Adrenal gland (tissue), 12 donors: ENCODE results near the gene WDR5. TPM values are rescaled to one million over a fixed set of nuclear protein-coding genes. Genes with fewer than 3 reads are reported as not detected.

ENCODE experiments used
- DNase-seq, 7 donors: peaks; one replicate each; pipeline ENCODE4 v3.0.0-alpha.2; 2019 to 2020
- H3K27ac ChIP-seq, 5 donors: fragments of 200-600 bp; sonication (generic) in 4 of 5; 1 replicate in 3 of 5; 2 replicates in 2 of 5; pipeline versions ENCODE4 v1.5.1 to v1.8.0; 2016 to 2020; ENCODE audit warnings: mild to moderate bottlenecking in 1 of 5
- H3K27me3 ChIP-seq: fragments of 200-600 bp; 2 replicates; pipeline ENCODE4 v1.8.0; 2021
- H3K36me3 ChIP-seq, 2 donors: fragments of 200-600 bp; replicated peaks in 1 of 2; 1 replicate in 1 of 2; 2 replicates in 1 of 2; pipeline versions ENCODE4 v1.5.1 to v1.8.0; 2018 to 2022
- H3K4me1 ChIP-seq, 2 donors: fragments of 200-600 bp; replicated peaks in 1 of 2; 1 replicate in 1 of 2; 2 replicates in 1 of 2; pipeline versions ENCODE4 v1.5.1 to v1.8.0; 2018 to 2021
- H3K4me3 ChIP-seq, 4 donors: fragments of 200-600 bp; sonication (generic) in 3 of 4; one replicate each; pipeline ENCODE4 v1.5.1; 2016 to 2018
- H3K9me3 ChIP-seq, 3 donors: fragments of 200-600 bp; sonication (generic) in 1 of 3; replicated peaks in 1 of 3; 1 replicate in 2 of 3; 2 replicates in 1 of 3; pipeline versions ENCODE4 v1.5.1 to v1.8.0; 2016 to 2021
- POLR2A ChIP-seq, 2 donors: fragments of 450-650 bp; IDR thresholded peaks; one replicate each; pipeline ENCODE4 v1.6.1; 2017; ENCODE audit warnings: antibody characterized with exemption in 2 of 2, mild to moderate bottlenecking in 2 of 2, moderate library complexity in 1 of 2
- WGBS, 4 donors: extraction: QIAGEN DNeasy Blood & Tissue Kit in 2 of 4; methylation state at CpG; one replicate each; pipeline versions ENCODE4 v1.1.5 to v1.1.7; 2013 to 2017; 5-methylcytosine and 5-hydroxymethylcytosine counted together
- intact Hi-C, 2 donors: fragments of 100-400 bp; cut with DNase I; formaldehyde crosslinking; loops; one replicate each; pipeline versions ENCODE4 v1.14.1 to v1.15.0; 2022 to 2023
- polyA plus RNA-seq, 3 donors: library from polyadenylated mRNA; stranded (reverse); fragments of 200-250 nt in 2 of 3; fragments of 350-450 nt in 1 of 3; fragmentation: Illumina TruSeq in 1 of 3; extraction: RNeasy Lipid Tissue Mini Kit (QIAGEN cat#74804) in 1 of 3; gene quantifications; one replicate each; pipeline ENCODE4 v1.2.3, GENCODE V29; 2013 to 2014
- total RNA-seq, 9 donors: library from RNA; depleted of rRNA in 4 of 9; stranded (reverse); fragments of >200 nt in 4 of 9; fragments of 120-200 nt in 1 of 9; fragmentation: NEBNext Ultra II Directional in 1 of 9; extraction: Animal tissue kit (Norgen Biotek cat#: 25700) in 1 of 9; gene quantifications; one replicate each; pipeline versions ENCODE4 v1.1.0 to v1.2.4, GENCODE V29; 2013 to 2023
- TF ChIP-seq, protein P1 (sequence below), 6 experiments: fragments of 450-650 bp in 4 of 6; fragments of 200-600 bp in 2 of 6; sonication (generic) in 1 of 6; IDR thresholded peaks; 1 replicate in 5 of 6; 2 replicates in 1 of 6; pipeline versions ENCODE4 v1.5.1 to v1.8.0; 2016 to 2021; ENCODE audit warnings: antibody characterized with exemption in 6 of 6, mild to moderate bottlenecking in 2 of 6, moderate library complexity in 1 of 6
- donor health status: healthy with polysubstance abuse.
- donor health status: Bipolar disorder and iron deficiency.
- donor health status: DM: yes; HTN: yes; CAD: no.
- donor health status: DM: no; HTN: no; CAD: no.
- donor health status: DM: no; HTN: no; CAD: no.
- donor health status: DM: yes; HTN: yes; CAD: no.

Gene WDR5
- total and polyA plus RNA-seq, 12 donors = 16.6 to 28.5 (median 22.0) TPM

DNA sequence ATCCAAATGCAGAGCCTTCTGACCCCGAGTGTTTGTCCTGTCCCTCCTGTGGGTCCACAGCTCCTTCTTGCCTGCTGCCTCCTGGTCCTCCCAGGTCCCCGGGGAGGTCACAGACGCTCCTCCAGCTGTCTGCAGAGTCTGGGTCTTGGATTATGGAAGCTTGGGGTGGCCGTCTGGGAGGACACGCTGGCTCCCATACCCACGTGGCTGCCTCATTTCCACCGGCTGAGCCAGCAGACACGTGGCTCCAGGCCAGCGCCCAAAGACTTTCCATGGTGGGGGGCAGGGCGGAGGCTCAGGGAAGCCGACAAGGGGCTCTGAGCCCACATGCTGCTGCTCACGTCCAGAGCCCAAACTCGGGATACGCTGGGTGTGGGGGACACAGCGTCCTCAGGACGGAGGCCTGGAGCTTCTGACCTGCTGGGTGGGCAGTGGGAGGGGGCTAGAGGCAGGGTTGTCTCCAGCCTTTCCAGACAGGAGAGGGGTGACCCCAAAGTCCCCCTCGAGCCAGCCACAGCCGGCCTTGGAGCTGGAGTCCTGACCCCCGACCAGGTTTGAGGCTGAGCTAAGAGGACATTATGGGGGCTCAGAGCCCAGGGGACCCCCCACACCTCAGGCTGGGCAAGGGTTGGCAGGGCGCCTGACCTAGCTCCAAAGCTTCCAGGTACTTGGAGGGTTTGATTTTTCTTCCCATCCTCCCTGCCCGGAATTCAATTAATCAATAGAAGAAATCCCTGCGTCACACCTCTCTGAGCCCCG is 52.7 kb downstream of the WDR5 start:
- Histone ChIP-seq H3K27me3 (no peaks in the 10 kb centered on the region), H3K4me3 (no peak overlapping the region), H3K27ac (peak overlapping the region in 2 of 5 donors; percentile 79 to 95), H3K4me1 (peaks cover 0 to 25% of the 10 kb centered on the region in 2 donors), H3K36me3 (no peaks in the 10 kb centered on the region), H3K9me3 (no peaks in the 10 kb centered on the region)
- DNase-seq = peak in 3 of 7 donors; percentile 14 to 32 (median 29)
- WGBS, 4 donors = 40 to 61% (median 48%) methylated on average over 6 to 23 of the region's 23 CpGs
- intact Hi-C loops = no loop called here
- TF ChIP-seq POLR2A (IDR thresholded peaks at IDR 0.05) = no peak
- TF ChIP-seq, protein P1, sequence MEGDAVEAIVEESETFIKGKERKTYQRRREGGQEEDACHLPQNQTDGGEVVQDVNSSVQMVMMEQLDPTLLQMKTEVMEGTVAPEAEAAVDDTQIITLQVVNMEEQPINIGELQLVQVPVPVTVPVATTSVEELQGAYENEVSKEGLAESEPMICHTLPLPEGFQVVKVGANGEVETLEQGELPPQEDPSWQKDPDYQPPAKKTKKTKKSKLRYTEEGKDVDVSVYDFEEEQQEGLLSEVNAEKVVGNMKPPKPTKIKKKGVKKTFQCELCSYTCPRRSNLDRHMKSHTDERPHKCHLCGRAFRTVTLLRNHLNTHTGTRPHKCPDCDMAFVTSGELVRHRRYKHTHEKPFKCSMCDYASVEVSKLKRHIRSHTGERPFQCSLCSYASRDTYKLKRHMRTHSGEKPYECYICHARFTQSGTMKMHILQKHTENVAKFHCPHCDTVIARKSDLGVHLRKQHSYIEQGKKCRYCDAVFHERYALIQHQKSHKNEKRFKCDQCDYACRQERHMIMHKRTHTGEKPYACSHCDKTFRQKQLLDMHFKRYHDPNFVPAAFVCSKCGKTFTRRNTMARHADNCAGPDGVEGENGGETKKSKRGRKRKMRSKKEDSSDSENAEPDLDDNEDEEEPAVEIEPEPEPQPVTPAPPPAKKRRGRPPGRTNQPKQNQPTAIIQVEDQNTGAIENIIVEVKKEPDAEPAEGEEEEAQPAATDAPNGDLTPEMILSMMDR (IDR thresholded peaks at IDR 0.05) = no peak

DNA sequence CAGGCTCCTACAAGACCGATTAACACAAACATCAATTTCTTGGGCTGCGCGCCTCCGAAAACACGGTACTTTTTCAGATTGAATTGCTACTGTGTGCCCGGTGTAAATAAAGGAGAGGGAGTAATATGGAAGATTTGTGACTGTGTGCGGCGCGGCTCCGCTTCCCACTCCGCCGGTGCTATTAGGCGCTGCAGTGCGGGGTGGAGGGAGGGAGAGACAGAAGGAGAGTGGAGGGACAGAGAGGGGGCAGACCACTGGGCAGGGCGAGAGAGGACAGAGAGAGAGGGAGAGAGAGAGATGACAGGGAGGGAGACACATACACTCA is 53.2 kb downstream of the WDR5 start:
- H3K27ac ChIP-seq = peak overlapping the region in 2 of 5 donors; percentile 79 to 95
- no peaks in the 10 kb centered on the region for H3K36me3 ChIP-seq
- DNase-seq = peak in 4 of 7 donors; percentile 10 to 56 (median 19)
- intact Hi-C loops = no loop called here
- 43 to 52% (median 48%) methylated on average over 15 of the region's 15 CpGs for WGBS, 4 donors
- H3K27me3 ChIP-seq = no peaks in the 10 kb centered on the region
- TF ChIP-seq, protein P1 (IDR thresholded peaks at IDR 0.05) = no peak
- no peak for TF ChIP-seq POLR2A (IDR thresholded peaks at IDR 0.05)
- H3K4me3 ChIP-seq = no peak overlapping the region
- no peaks in the 10 kb centered on the region for H3K9me3 ChIP-seq
- peaks cover 0 to 25% of the 10 kb centered on the region in 2 donors for H3K4me1 ChIP-seq

DNA sequence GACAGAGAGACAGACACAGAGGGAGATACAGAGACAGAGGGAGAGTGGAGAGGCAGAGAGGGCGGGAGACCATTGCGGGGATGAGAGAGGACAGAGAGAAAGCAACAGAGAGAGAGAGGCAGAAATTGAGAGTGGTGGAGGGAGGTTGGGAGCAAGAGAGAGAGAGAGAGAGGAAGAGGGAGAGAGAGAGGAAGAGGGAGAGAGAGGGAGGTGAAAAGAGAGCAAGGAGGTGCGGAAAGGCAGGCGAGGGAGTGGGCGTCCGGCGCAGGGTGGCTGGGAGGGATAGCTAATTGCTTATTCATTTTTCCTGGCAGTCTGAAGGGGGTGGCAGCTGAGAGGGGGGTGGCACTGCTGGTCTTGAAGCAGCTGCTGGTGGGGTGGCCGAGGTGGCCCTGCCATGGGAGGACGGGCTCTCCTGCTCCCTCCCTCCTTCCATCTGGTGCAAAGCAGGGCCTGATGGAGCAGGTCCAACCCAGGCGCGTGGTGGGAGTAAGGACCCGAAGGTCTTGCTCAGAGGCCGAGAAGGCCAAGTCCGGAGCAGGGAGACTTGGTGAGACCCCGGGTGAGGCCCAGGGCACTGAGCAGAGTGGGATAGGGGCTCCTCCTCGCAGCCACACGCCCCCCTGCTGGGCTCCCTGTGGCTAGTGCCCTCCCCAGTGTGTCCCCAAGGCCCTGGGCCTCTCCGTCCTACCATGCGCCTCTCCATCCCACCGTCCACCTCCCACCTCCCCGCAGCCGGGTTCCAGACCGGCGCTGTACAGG is 53.8 kb downstream of the WDR5 start:
- H3K27me3 ChIP-seq = no peaks in the 10 kb centered on the region
- no peak overlapping the region for H3K4me3 ChIP-seq
- TF ChIP-seq, protein P1 (IDR thresholded peaks at IDR 0.05) = no peak
- TF ChIP-seq POLR2A (IDR thresholded peaks at IDR 0.05) = no peak
- no peaks in the 10 kb centered on the region for H3K9me3 ChIP-seq
- peak overlapping the region in 2 of 5 donors; percentile 79 to 95 for H3K27ac ChIP-seq
- H3K4me1 ChIP-seq = peaks cover 0 to 25% of the 10 kb centered on the region in 2 donors
- 57 to 74% (median 66%) methylated on average over 17 to 24 of the region's 24 CpGs for WGBS, 4 donors
- intact Hi-C loops = loop anchor here in 1 of 2 donors (10.0 kb wide), 1 partner anchor 545 kb away; no protein-coding TSS in a partner anchor
- peak in 4 of 7 donors; percentile 14 to 55 (median 20) for DNase-seq
- no peaks in the 10 kb centered on the region for H3K36me3 ChIP-seq
